GM18520 (cell line): Measurements from ENCODE around the gene OSBPL10.
"Not testable (repeated sequence)": the region's sequence is repeated elsewhere in the genome, so short reads cannot be mapped to it uniquely, and the experiment has no call there.

Source experiments
- ATAC-seq: cut with Tn5 transposase; IDR thresholded peaks from one replicate; pipeline ENCODE4 v1.9.1; 2021; ENCODE audit not compliant: unreplicated experiment

The OSBPL10 gene

DNA sequence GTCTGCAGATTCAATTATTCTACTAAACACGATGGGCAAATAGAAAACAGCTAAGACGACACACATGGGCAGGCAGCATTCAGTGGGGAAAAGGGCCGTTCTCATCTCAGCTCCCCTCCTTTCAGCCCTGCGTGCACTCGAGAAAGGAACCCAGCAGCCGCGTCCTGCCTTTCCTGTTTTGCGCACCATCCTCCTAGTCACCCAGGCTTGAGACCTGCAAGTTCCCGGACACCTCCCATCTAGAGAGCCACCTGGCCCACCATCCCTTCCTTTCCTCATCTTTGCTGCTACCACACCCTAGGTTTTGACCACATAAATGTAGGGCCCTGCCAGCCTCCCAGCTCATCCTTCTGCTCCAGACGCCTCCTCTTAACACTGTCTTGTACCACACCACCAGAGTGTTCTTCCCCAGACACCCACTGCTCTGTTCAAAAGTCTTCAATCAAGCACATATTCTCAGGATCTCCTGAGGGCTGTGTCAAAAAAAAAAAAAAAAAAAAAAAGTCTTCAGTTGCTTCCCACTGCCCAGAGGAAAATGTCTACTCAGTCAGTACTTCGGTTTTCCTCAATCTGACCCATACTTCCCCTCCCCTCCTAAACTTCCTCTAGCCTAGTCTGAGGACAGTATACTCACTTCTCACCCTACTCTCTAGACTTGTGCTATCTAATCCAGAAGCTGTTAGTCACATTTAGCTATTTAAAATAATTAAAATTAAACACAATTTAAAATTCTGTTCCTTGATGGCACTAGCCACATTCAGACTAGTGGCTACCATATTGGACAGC lies 266.4 kb downstream of the OSBPL10 start:
- no peak for ATAC-seq

GRCh38 chr3:31713816-31714215 lies 267.2 kb downstream of the OSBPL10 start:
- no peak for ATAC-seq

GRCh38 chr3:31710123-31710803 lies 270.8 kb downstream of the OSBPL10 start:
- ATAC-seq = no peak

GRCh38 chr3:31709526-31709925 lies 271.5 kb downstream of the OSBPL10 start:
- no peak for ATAC-seq

- ATAC-seq = no peak
Observed at GRCh38 chr3:31709005-31709404, 272.1 kb downstream of the OSBPL10 start.

- no peak for ATAC-seq
Observed at GRCh38 chr3:31707286-31707685, 273.8 kb downstream of the OSBPL10 start.

GRCh38 chr3:31705736-31706135 lies 275.3 kb downstream of the OSBPL10 start:
- ATAC-seq = no peak

DNA sequence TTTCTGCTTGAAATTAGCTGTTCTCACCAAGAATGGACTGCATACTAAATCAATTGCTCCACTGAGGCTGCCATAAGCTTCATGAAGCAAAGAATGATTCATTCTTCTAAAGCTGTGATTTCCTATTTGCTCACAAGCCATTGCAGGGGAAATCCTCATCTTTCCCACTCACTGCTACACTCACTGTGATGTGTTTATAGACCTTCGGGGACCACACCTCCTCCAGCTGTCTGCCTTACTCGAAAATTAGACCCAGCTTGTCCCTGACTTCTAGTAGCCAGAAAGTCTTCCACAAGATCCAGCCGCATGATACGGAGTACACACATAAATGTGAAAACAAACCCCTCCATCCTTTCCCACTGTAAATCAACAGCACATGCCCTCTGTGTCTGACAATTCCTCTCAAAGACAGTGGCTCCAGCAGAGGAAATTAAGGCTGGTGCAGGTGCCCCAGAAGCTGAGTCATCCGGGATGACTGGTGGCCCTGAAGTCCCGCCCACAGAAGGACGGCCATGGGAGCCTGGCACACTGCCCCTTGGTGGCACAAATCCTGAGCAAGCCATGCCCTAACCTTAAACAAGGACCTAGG lies 276.4 kb downstream of the OSBPL10 start:
- ATAC-seq = no peak

GRCh38 chr3:31704156-31704555 lies 276.9 kb downstream of the OSBPL10 start:
- ATAC-seq = no peak

DNA sequence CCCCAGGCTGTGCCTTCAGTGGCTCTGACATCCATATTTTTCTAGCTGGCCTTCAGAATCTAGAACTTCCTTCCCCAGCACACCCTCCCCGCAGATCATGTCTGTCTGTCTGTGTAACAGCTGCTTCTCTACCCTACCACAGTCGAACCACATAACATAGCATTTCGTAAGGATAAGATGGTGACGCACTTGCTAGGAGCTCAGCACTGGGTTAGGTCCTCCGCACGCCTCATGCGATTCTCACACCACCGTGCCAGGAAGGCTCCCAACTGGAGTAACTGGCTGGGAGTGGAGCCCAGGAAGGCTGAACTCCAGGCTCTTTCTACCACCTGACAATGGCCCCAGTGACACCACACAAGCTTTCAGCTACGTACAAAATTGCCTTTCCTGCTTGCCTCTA lies 279.8 kb downstream of the OSBPL10 start:
- ATAC-seq = no peak

GRCh38 chr3:31699309-31699953 lies 281.6 kb downstream of the OSBPL10 start:
- ATAC-seq = no peak

DNA sequence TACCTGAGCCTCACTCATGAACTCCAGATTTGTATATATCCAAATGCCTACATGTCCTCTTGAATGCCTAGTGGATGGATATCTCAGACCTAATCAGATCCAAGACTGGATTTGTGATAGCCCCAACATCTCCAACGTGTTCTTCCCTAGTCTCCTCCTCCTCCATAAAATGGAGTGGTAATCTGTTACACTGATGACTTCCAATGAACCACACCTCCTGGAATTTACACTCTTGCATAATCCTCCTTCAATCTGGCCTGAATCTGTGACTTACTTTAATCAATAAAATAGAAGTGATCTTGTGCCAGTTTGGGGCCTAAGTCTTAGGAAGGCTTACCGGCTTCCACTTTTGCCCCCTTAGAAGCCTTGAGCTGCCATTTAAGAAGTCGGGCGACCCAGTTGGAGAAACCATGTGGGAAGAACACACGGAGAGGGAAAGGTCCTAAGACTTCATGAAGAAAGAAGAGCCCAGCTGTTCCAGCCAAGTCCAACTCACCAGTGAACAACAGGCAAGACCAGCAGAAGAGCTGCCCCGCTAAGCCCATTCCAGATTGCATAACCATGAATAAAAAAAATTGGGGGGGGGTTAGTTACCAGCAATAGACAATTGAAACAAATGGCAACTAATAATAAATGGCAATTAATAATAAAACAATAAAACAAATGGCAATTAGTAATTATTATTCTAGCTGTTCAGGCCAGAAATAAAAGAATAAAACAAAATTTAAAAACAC lies 284.1 kb downstream of the OSBPL10 start:
- no peak for ATAC-seq

DNA sequence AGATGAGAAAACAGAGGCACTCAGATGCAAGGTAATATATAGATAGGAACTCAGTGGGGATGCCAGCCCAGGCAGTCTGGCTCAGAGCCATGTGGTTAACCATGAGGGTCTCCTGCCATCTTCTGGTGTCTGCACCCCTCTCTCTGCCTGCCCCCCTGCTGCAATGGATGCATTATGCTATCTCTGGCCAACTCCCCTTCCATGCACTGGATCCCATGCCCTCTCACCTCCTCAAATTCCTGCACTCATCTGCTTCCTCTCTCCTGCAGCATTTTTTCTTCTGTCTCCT lies 285.1 kb downstream of the OSBPL10 start:
- ATAC-seq = no peak

DNA sequence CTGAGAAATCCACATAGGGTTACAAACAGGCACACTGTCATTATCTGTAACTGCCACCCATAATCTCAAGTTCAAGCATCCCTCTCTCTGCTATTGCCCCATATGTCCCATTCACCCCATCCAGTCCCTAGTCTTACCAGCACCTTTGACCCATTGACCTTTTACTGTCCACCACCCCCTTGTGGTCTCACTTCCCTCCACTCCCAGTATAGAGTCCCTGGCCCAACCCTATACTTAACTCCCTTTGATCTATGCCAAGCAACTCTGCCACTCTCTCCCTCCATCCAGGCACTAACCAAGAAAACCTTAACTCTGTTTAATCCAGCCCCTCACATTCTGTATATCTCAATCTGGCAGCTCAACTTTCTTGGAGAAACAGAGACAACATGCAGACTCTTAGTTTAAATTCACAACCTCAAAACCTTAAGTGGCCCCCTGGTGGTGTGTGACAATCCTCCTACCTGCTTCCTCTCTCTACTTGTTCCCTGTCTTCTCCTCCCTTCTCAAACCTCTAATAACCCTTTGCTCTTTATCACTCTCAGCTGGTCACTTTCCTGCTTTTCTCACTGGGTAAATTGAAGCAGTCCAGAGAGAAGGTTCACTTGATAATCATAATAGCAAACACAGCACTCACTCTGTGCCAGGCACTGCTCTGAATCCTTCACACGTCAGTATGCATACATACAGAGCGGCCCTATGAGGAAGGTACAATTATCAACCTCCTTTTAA lies 285.6 kb downstream of the OSBPL10 start:
- no peak for ATAC-seq

DNA sequence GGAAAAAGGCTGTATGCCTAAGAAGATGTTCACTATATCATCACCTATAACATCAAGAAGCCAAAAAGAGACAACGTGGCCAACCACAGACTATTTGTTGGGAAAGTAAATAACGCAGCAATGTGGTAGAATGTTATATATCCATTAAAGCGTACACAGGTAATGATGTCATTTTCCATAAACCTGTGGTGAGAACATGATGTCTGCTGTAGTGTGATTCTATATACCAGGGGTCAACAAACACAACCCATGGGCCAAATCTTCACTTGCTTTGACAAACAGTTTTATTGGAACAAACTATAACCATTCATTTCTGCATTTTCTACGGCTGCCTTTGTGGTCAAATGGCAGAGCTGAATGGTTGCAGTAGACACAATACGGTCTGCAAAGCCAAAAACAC lies 287.7 kb downstream of the OSBPL10 start:
- no peak for ATAC-seq

DNA sequence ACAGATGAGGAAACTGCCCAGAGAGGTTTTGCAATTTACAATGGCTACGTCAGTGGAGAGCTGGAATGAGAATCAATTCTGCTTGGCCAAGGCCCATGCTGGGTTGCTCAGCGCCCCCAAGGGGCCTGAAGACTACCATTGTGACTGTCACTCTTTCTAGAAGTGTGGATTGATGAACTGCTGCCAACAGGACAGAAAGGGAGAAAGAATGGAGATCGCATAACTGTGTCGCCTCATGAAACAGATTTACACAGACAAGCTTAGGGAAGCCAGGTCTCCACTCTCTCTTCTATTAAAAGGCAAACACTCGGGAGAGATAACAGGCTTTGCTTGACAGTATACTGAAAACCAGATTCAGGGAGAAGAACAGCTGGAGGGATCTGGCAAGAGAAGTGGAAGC lies 288.3 kb downstream of the OSBPL10 start:
- no peak for ATAC-seq

GRCh38 chr3:31690771-31691170 lies 290.3 kb downstream of the OSBPL10 start:
- no peak for ATAC-seq

DNA sequence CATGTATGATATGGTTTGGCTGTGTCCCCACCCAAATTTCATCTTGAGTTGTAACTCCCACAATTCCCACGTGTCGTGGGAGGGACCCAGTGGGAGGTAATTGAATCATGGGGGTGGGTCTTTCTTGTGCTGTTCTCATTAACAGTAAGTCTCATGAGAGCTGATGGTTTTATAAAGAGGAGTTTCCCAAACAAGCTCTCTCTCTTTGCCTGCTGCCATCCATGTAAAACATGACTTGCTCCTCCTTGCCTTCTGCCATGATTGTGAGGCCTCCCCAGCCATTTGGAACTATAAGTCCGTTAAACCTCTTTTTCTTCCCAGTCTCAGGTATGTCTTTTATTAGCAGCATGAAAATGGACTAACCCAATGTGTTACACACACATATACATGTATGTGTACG lies 291.5 kb downstream of the OSBPL10 start:
- ATAC-seq = not testable (repeated sequence)

DNA sequence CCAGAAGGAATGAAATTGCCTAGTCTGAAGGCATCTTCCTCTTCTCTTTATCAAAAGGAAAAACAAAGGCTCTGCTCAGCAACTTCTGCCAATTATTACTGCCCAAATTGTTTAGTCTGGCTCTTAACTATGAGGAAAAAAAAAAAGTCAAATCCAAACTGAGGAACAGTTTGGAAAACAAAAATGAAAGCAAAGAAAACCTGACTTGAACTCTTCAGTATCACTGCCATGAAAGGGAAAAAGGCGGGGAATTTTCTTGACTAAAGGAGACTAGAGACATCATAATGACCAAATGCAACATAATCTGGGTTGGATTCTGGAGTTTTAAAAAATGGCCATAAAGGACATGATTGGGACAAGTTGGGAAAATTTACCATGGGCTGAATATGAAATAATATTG lies 292.1 kb downstream of the OSBPL10 start:
- no peak for ATAC-seq

DNA sequence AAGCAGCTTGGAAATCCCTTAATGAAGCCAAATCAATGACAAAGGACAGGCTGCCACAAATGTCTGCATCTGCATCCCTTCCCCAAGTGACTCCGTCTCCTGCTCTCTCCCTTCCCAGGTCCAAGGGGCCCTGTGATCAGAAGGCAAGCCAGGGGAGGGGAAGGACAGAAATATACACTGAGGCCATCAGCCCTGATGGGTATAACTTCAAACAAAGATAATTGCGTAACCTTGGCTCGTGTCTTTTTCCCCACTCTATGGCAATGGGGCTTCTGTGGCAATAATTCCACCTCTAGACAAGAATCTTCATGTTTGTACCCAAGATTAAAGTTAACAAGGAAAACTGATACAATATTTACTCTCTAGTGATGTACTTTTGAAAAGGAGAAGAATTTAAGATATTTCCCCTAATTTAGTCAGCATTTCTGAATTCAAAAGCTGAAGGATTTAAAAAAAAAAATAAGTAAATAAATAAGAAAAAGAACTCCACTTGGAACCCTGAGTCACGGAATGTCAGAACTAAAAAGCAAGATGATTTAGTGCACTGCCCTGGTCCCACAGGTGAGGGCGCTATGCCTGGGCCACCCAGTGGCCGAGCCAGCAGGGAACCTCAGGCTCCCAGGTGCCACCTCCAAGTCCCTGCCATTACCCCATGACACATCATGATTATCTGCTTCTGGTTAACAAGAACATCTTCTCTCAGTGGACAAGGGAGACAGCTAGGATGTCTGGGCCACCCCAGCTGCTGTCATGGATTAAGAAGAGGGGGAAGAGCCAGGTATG lies 293.9 kb downstream of the OSBPL10 start:
- no peak for ATAC-seq
